HepG2 (cell line): ENCODE data around the gene ST6GALNAC4. TPM values are rescaled to one million over a fixed set of nuclear protein-coding genes. Genes with fewer than 3 reads are reported as not detected.
A peak's percentile ranks its signal among the peaks of the same experiment; 100 is the strongest.

Experiments used
- ATM ChIP-seq: fragments of 450-650 bp; IDR thresholded peaks from 2 replicates; pipeline ENCODE4 v1.7.1; 2017; ENCODE audit warnings: mild to moderate bottlenecking, borderline replicate concordance
- BHLHE40 ChIP-seq: IDR thresholded peaks from 2 replicates; pipeline ENCODE4 v1.6.1; 2011; ENCODE audit warnings: low read length, improper control_type of control experiment
- CHCHD3 ChIP-seq: sonication (generic); formaldehyde crosslinking; IDR thresholded peaks from 2 replicates; pipeline ENCODE4 v1.8.0; 2022; ENCODE audit warnings: mild to moderate bottlenecking, missing genetic modification reagents, moderate library complexity
- DDIT3 ChIP-seq: sonication (generic); formaldehyde crosslinking; IDR thresholded peaks from 2 replicates; pipeline ENCODE4 v1.4.0; 2020; ENCODE audit warnings: mild to moderate bottlenecking, missing genetic modification reagents
- FOXO4 ChIP-seq: sonication (generic); formaldehyde crosslinking; conservative IDR thresholded peaks from 2 replicates; pipeline ENCODE4 v1.8.1; 2023; ENCODE audit warnings: missing genetic modification reagents
- IKZF5 ChIP-seq: IDR thresholded peaks from 2 replicates; pipeline ENCODE4 v1.6.1; 2018; ENCODE audit warnings: missing genetic modification reagents, mild to moderate bottlenecking, missing compliant biosample characterization
- KLF16 ChIP-seq, 2 experiments: sonication (generic) in 1 of 2; formaldehyde crosslinking in 1 of 2; IDR thresholded peaks; 2 replicates each; pipeline versions ENCODE4 v1.6.1 to v1.8.0; 2016 to 2023; ENCODE audit warnings: missing genetic modification reagents in 2 of 2, missing compliant biosample characterization in 1 of 2
- KMT2B ChIP-seq: IDR thresholded peaks from 2 replicates; pipeline ENCODE4 v1.6.1; 2016; ENCODE audit warnings: missing genetic modification reagents, missing compliant biosample characterization
- MTF1 ChIP-seq: sonication (generic); formaldehyde crosslinking; IDR thresholded peaks from 2 replicates; pipeline ENCODE4 v1.5.0; 2020; ENCODE audit warnings: missing genetic modification reagents
- PTBP1 ChIP-seq: fragments of 200-400 bp; formaldehyde crosslinking; IDR thresholded peaks from 2 replicates; pipeline ENCODE4 v1.6.1; 2018; ENCODE audit warnings: low read length, low read depth; ENCODE audit not compliant: poor library complexity, severe bottlenecking
- RBM22 ChIP-seq: fragments of 200-400 bp; formaldehyde crosslinking; optimal IDR thresholded peaks from 2 replicates; pipeline ENCODE3; 2017; ENCODE audit warnings: mild to moderate bottlenecking, low read length, moderate library complexity
- SMYD3 ChIP-seq: sonication (generic); formaldehyde crosslinking; IDR thresholded peaks from 2 replicates; pipeline ENCODE4 v1.8.1; 2023; ENCODE audit warnings: mild to moderate bottlenecking, missing genetic modification reagents
- SPEN ChIP-seq: sonication (generic); formaldehyde crosslinking; IDR thresholded peaks from 2 replicates; pipeline ENCODE4 v1.5.1; 2020; ENCODE audit warnings: low read depth, mild to moderate bottlenecking, missing genetic modification reagents
- STAT6 ChIP-seq: sonication (generic); formaldehyde crosslinking; IDR thresholded peaks from 2 replicates; pipeline ENCODE4 v1.4.0; 2020; ENCODE audit warnings: missing genetic modification reagents, mild to moderate bottlenecking, borderline replicate concordance
- TP53 ChIP-seq: sonication (generic); formaldehyde crosslinking; conservative IDR thresholded peaks from 2 replicates; pipeline ENCODE4 v1.4.0; 2020; ENCODE audit warnings: missing genetic modification reagents
- WIZ ChIP-seq: sonication (generic); formaldehyde crosslinking; IDR thresholded peaks from 2 replicates; pipeline ENCODE4 v1.5.1; 2020; ENCODE audit warnings: mild to moderate bottlenecking, missing genetic modification reagents
- YEATS2 ChIP-seq: sonication (generic); formaldehyde crosslinking; IDR thresholded peaks from 2 replicates; pipeline ENCODE4 v1.4.0; 2020; ENCODE audit warnings: missing genetic modification reagents, borderline replicate concordance
- YEATS4 ChIP-seq: sonication (generic); formaldehyde crosslinking; IDR thresholded peaks from 2 replicates; pipeline ENCODE4 v1.4.0; 2020; ENCODE audit warnings: missing genetic modification reagents, borderline replicate concordance
- ZBTB42 ChIP-seq: sonication (generic); formaldehyde crosslinking; IDR thresholded peaks from 2 replicates; pipeline ENCODE4 v1.5.0; 2020; ENCODE audit warnings: mild to moderate bottlenecking, missing genetic modification reagents
- ZKSCAN8 ChIP-seq: IDR thresholded peaks from 2 replicates; pipeline ENCODE4 v1.6.1; 2016; ENCODE audit warnings: borderline replicate concordance, missing genetic modification reagents, missing compliant biosample characterization
- ZMAT5 ChIP-seq: sonication (generic); formaldehyde crosslinking; IDR thresholded peaks from 2 replicates; pipeline ENCODE4 v1.5.0; 2020; ENCODE audit warnings: mild to moderate bottlenecking, low read depth, missing genetic modification reagents, borderline replicate concordance
- ZNF180 ChIP-seq: sonication (generic); formaldehyde crosslinking; IDR thresholded peaks from 2 replicates; pipeline ENCODE4 v1.4.0; 2020; ENCODE audit warnings: low read depth, missing genetic modification reagents, borderline replicate concordance
- ZNF282 ChIP-seq: fragments of 450-650 bp; IDR thresholded peaks from 2 replicates; pipeline ENCODE4 v1.6.1; 2018; ENCODE audit not compliant: partially characterized antibody
- ZNF34 ChIP-seq: sonication (generic); formaldehyde crosslinking; IDR thresholded peaks from 2 replicates; pipeline ENCODE4 v1.4.0; 2020; ENCODE audit warnings: mild to moderate bottlenecking, missing genetic modification reagents, borderline replicate concordance
- polyA plus RNA-seq, 8 experiments: library from polyadenylated mRNA; depleted of rRNA in 3 of 8; stranded (reverse) in 7 of 8; unstranded in 1 of 8; fragments of >200 nt; fragmentation: Illumina TruSeq in 4 of 8; extraction: Trizol in 4 of 8; gene quantifications; 2 replicates each; pipeline versions ENCODE4 v1.2.1 to v1.2.3, GENCODE V29; 2011 to 2016; ENCODE audit warnings: low read depth in 4 of 8, missing spikeins in 1 of 8, mixed read lengths in 1 of 8; ENCODE audit not compliant: insufficient read depth in 1 of 8
- total RNA-seq, 5 experiments: library from RNA; depleted of rRNA; stranded (reverse); fragments of >200 nt; fragmentation: Illumina TruSeq; extraction: Trizol; gene quantifications; 2 replicates each; pipeline ENCODE4 v1.2.3, GENCODE V29; 2016; ENCODE audit warnings: low read depth in 1 of 5

Gene ST6GALNAC4
- total and polyA plus RNA-seq, 2 of the 13 experiments (the other 11 are each of a cell fraction or from before 2014, with no cell fraction given): 18.8 to 27.7 TPM

GRCh38 chr9:127950513-127951289, 33.9 kb upstream of the ST6GALNAC4 start (continued):
- TF ChIP-seq RBM22 (peak; percentile 94), ZNF34 (no peak; the same call in 1 of the 2 replicates), ZNF180 (CRISPR knock-in tag) (no peak), ATM (no peak), DDIT3 (CRISPR knock-in tag) (no peak), MTF1 (CRISPR knock-in tag) (no peak), FOXO4 (CRISPR knock-in tag) (no peak), BHLHE40 (peak; percentile 87), SMYD3 (CRISPR knock-in tag) (peak; percentile 7; the same call in 1 of the 2 replicates), KLF16 (CRISPR knock-in tag; IDR thresholded peaks at IDR 0.05) (peak in 1 of 2 experiments; percentile 67; a peak in 2 of 4 replicates), WIZ (0 out of 2 replicates have a peak, but pooled peaks have one; percentile 28), YEATS4 (CRISPR knock-in tag) (peak; percentile 76; the same call in 1 of the 2 replicates), KMT2B (CRISPR knock-in tag) (peak; percentile 47; the same call in 1 of the 2 replicates), ZKSCAN8 (CRISPR knock-in tag) (peak; percentile 71; the same call in 1 of the 2 replicates), PTBP1 (peak; percentile 58), CHCHD3 (CRISPR knock-in tag) (no peak; the same call in 1 of the 2 replicates), STAT6 (CRISPR knock-in tag) (no peak), TP53 (no peak; the same call in 1 of the 2 replicates), SPEN (CRISPR knock-in tag) (peak; percentile 93; the same call in 1 of the 2 replicates), ZNF282 (no peak), IKZF5 (CRISPR knock-in tag) (peak; percentile 97), ZMAT5 (CRISPR knock-in tag) (no peak), YEATS2 (CRISPR knock-in tag) (0 out of 2 replicates have a peak, but pooled peaks have one; percentile 22), ZBTB42 (CRISPR knock-in tag) (no peak)
